GM19467 (cell line): Measurements from ENCODE around the gene ZNF296.

ENCODE experiments used
- ATAC-seq: cut with Tn5 transposase; IDR thresholded peaks from one replicate; pipeline ENCODE4 v1.9.1; 2021; ENCODE audit warnings: mild to moderate bottlenecking, moderate library complexity; ENCODE audit not compliant: unreplicated experiment

Gene ZNF296

DNA sequence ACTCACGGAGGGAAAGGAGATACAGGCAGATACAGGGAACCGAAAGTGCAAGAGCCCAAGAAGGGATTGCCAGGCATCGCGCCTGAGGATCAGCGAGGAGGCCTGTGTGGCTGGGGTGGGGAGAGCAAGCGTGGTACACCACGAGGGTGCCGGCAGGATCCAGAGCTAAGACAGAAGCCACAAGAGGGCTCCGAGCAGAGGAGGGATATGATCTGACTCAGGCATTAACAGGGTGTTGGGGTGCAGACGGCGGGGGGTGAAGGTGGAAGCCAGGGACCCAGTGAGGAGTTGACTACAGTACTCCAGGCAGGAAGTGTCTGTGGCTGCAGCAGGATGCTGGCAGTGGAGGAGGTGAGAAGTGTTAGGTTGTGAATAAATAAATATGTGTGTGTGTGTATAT is 11.3 kb upstream of the ZNF296 start:
- ATAC-seq = no peak

DNA sequence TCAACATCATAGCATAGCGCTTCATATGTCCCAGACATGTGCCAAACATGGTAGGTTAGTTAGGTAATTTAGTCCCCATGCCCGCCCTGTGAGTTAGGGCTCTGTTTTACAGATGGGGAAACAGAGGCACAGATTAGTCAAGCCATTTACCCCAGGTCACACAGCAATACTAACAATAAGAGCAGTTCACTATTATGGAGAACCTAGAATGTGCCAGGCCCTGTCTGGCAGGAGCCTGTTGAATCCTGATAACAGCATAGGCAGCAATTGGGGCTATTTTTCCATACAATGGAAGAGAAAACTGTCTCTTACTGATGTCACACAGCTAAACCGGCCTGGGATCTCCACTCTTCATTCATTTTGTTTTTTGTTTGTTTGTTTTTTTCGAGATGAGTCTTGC is 10.2 kb upstream of the ZNF296 start:
- ATAC-seq = no peak

DNA sequence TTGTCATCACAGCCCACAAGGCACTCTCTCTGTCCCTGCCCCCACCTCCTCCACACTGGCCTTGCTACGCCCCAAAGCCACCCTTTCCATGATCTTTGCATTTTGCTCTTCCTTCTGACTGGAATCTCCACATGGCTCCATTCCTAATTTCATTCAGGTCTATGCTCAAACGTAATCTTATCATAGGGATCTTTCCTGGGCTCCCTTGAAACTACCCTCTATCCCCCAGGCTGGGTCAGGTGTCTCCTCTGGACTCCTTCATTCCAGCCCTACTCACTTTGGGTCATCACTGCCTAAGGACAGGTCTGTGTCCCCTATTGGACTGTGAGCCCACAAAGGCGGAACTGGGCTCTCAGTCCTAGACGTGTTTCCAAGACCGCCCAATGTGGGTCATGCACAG is 5.9 kb upstream of the ZNF296 start:
- no peak for ATAC-seq

DNA sequence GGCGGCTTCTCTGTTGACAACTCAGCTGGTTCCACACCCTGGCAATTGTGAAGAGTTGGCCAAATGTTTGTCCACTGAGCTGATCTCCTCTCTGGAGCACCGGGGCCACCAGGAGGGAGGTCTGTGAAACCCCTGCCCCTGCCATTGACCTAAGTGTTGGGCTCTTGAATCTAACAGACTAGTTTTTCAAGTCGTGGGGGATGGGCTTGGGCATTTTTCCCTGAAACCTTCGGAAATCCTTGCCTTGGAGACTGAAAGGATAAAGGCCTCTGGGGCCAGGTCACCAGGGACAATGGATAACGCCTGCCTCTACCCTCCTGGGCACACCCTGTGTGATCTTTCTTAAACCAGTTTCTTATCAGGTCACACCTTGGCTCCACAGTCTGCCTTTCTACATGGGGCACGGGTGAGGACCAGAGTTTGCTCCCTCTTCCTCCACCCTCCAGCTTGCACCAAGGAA is 3.7 kb upstream of the ZNF296 start:
- no peak for ATAC-seq

DNA sequence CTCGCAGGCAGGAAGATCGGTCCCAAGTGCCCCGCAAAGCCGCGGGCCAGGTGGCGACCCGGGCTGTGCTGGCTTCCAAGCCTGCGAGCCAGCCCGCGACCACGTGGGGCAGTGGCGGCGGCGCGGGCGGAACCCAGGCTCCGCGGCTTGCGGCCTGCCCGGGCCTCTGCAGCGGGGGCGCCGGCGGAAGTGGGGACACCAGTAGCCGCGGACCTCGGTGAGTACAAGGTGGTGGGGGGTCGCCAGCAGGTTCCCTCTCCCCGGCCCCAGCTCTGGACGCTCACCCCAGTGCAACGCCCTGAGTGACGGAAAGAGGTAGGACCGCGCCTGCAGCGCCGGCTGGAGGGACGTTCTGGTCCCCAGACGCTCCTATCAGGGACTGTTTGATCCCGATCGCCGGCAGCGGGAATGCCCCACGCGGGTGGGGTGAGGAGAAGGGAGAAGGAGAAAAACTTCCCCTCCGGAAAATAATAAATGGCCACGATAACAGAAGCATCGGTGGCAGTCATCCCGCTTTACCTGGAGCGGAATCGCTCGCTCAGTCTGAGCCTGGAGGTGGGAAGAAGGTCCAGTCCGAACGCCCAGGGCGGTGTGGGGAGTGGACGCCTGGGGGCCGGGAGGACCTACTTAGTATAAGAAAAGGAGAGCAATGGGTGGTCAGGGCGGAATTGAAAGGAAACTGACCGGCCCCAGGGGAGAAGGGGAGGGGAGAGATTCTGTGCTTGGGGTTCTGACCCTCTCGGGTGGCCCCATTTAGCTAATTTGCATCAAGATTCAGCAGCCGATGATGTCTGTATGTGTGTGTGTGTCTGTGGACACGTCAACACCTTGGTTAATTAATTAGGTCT is 3.0 kb upstream of the ZNF296 start, which contains the start of gene GEMIN7:
Gene GEMIN7 (plus strand): TSS at position 198 of the 848 bp plus-strand sequence. CDS start 10,855 bp downstream, outside the sequence.
- no peak for ATAC-seq

DNA sequence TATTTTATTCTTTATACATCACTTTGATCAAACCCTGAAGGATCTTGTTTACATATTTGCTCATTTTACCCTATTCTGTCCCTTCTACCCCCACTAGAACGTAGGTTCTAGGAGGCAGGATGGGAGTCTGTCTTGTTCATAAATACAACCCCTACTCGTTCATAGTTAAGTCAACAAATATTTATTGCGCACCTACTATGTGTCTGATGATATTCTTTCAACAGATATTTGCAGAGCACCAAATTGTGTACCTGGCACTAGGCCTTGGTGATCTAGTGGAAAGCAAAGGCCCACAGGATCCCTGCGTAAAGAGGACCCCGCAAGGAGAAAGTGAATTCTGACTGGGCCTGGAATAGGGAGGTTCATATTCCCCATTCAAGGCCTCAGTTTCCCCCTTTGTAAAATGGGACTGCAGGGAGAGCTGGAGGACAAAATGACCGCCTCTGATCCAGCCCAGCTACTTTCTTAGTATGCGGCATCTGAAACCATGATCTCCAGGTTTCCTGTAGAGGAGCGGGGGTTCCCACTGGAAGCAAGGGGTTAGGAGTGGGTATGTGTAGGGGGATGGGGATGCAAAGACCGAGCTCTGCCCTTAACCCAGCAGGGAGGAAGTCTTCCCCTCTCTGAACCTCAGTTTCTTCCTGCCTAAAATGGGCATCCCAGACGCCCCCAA is 2.2 kb upstream of the ZNF296 start:
- no peak for ATAC-seq

DNA sequence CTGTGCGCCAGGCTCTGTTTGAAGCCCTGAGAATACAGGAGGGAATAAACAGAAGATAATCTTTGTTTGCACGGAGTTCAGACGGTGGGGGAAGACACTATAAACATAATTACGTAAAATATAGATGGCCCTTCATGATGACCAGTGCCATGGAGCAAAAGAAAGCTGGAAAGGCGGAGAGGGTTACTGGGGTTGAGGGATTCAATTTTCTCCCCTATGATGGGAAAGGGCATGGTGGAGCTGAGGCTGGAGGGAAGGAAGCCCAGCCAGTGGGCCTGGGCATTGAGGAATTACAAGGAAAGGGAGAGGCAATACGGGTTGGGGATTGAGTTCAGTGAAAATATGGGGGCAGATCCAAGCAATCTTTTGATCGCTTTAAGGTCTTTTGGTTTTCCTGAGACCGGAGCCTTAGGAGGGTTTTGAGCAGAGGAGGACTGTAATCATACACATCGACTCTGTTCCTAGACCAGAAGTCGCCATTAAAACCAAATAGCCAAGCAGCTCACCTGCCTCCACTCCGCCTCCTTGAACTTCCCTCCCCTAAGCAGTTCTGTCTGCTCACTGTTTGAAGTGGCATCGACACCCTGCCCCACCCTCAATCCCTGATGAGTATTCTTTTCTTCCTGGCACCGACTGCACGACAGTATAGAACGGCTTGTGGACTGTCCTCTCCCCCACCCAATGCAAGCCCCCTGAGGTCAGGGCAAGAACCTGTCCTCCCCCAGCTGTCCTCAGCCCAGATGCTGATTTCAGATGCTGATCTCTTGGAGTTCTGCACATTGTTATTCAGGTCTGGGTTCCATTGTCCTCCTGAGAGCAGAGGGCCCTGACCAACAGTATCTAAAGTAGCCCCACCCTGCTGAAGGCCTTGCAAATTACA is 813 bp upstream of the ZNF296 start:
- no peak for ATAC-seq

DNA sequence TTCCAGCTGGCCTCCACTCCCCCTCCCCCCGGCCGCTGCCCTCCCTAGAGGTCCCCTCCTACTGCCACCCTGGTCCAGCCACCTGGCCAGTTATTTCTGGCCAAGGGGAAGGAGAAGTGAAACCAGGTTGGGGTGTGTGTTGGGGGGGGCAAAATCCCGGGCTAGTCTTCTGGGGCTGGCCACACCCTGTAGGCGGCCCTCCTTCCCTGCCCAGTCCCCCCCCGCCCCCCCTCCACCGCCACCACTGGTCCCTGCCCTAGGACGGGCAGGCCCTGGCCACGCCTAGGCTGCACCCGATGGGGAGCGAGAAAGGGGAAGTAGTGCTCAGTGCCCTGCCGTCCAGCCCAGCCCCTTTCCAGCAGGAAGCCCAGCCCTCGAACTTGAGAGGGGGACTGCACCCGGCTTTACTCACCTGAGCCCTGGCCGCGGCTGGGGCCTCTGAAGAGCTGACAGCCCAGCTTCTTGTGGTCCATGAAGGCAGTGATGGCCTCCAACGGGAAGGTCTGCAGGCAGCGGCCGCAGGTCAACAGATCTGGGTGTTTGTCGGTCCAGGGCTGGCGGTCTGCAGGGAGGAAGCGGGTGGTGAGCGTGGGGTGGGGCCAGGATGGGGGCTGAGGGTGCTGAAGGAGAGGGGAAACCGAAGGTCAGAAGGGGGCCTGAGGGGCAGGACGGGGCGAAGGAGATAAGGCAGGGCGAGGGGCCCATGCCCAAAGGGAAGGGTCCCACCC is 813 bp downstream of the ZNF296 start:
- ATAC-seq = peak; percentile 48

DNA sequence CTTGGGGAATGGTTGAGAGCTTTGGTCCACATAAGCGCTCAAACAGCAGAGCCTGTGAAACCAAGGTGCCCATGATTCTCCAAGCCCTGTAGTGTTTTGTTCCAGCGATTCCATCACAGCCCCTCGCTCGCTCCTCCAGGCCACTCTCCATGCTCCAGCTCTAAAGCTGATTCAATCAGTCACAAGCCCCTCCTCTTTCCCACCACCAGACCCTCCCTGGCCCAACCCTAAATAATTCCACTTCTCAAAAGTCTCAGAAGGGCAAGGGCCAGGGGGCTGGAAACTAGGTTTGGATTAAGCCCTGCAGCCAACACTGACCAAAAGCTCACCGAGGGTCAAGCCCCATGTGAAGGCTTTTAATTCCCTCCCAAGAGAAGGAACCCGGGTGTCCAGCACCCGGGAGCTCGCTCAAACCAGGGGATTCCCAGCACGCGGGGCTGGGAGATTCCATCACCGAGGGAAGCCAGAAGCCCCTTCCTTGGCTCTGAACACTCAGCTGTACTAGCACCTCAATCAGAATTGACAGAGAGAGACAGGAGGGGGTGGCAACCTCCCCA is 1.5 kb downstream of the ZNF296 start:
- no peak for ATAC-seq

DNA sequence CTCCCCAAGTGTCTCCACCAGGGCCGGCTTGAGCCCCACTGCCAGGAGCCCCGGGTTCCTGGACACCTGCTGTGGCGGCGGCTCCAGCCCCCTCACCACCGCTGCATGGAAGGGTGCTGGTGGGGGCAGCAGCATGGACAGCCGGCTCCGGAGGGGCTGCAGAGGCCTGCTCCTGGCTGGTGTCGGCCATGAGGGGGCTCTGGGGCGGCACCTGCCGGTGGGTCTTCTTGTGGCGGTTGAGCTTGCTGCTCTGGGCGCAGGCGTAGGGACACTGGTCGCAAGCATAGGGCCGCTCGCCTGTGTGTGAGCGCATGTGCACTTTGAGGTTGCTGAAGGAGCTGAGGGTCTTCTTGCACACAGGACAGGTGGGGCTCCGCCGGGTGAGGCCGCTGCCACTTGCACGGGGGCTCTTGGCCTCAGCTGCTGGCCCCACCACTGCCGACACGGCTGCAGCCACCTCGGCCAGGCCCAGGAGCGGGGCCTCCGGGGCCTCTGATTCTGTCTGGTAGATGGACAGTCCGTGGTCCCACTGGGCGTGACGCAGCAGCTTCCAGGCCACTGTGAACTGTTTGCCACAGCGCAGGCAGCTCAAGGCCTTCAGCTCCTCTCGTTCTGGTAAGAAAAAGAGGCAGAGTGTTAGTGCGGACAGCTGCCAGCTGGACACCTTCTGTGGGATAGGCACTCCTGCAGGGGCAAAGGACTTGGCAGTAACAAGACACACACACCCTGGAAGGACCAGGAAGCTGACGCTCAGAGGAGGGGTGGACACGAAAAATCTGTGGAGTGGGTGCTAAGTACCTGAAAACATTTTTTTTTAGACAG is 4.1 kb downstream of the ZNF296 start:
- ATAC-seq = no peak

DNA sequence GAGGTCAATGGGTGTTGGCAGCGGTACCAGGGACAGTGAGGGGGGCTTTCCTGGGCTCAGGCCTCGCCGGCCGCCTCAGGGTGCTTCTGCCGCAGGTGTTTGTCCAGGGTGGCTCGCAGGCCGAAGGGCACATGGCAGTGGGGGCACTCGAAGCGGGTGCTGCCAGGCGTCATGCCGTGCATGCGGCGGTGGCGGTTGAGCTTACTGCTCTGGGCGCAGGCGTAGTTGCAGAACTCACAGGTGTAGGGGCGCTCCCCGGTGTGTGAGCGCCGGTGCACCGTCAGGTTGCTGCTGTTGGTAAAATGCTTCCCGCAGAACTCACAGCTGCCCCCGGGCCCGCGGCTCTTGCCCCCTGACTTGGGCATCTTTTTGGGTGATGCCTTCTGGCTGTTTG is 4.7 kb downstream of the ZNF296 start:
- ATAC-seq = no peak

DNA sequence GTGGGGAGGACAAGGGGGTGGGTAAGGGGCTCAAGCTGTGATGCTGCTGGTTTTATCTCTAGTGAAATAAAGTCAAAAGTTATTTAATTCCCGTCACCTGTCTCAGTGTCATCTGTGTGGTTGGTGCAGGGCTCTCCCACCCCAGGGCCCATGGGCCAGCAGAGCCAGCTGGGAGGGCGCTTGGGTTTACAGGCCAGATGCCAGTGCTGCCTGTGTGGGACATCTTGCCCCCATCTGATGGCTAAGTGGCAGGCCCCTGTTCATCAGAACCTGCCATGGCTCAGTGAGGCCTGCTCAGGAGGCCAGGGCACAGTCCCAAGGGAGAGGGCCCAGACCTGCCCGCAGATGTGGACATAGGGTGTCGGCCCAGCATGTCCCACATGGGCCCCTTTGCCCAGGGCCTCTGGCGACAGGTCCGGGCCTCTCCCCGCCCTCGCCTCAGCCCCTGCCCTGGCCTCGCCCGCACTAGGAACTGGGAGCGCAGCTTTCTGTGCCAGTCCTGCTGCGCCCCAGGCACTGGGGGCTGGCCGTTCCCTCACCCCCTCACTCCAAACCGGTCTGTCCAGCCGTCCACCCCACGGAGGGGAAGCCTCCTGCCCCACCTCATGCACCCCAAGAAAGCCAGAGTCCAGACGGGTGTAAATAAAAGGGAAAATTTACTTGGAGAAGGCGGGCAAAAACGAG is 5.3 kb downstream of the ZNF296 start:
- ATAC-seq = no peak

DNA sequence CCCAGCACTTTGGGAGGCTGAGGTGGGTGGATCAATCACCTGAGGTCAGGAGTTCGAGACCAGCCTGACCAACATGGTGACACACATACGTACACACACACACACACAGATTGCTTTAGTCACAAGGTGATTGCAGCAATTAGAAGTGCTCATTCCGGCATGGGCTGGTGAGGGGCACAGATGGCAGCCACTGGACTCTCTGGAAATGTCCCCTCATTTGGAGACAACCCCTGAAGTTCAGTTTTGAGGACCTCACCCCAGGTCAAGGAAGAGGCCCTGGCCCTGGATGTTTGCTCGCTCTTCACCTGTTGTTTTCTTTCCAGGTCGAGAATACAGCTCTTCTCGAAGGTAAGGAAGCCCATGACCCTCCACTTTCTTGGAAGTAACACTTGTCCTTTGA is 6.1 kb downstream of the ZNF296 start:
- ATAC-seq = no peak

DNA sequence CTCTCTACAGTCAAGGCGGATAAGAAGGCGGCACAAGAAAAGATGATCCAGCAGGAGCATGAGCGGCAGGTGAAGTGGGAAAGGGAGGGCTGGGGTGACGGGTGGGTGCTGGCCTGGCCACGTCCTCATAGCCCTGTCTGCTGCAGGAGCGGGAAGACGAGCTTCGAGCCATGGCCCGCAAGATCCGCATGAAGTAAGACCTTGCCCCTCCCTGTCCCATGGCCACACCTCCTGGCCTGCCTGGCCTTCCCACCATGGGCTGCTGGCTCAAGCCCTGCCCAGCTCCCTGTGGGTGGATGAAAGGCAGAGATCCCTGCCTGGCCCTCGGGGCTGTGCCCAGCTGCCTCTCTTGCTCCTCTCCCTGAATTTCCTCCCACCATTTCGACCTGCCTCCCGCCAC is 7.2 kb downstream of the ZNF296 start:
- ATAC-seq = no peak

DNA sequence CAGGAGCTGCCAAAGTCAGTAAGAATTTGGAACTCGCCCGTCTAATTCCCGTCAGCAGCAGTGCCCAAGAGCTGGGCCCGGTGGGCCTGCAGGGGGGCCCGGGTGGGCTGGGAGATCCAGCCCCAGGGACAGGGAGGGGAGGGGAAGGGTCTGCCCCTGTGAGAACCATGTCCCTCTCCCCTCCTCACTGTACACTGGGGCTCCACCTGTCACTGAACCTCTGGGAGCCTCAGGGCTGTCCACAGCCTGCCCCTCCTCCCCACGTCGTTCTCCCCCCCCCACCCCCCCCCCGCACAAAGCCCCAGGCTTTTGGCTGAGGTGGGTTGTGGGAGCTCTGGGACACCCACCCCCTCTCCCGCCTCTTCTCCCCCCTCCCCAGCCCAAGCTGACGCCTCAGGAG is 8.2 kb downstream of the ZNF296 start:
- ATAC-seq = no peak

DNA sequence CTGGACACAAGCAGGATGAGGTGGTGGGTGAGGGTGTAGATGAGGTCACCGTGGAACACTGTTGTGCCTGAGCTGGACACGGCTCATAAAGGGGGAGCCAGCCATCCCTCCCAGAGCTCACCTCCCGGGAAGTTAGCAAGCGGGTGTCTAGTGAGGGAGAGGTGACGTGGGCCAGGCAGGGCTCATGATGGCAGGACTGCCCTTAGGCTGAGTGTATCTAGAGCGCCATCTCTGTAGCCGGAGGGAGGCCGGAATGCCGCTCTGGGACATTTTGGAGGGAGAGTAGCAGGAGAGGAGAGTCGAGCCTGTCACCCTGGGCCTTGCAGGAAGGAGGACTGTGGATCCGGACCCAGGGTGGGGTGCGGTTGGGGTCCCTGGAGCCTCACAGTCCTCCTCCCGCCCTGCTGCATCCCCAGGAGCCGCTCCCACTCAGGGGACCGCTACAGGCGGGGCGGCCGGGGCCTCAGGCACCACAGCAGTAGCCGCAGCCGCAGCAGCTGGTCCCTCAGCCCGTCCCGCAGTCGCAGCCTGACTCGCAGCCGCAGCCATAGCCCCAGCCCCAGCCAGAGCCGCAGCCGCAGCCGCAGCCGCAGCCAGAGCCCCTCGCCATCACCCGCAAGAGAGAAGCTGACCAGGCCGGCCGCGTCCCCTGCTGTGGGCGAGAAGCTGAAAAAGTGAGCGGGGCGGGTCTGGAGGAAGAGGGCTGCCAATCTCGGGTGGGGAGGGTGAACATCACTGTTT is 9.2 kb downstream of the ZNF296 start:
- ATAC-seq = no peak

DNA sequence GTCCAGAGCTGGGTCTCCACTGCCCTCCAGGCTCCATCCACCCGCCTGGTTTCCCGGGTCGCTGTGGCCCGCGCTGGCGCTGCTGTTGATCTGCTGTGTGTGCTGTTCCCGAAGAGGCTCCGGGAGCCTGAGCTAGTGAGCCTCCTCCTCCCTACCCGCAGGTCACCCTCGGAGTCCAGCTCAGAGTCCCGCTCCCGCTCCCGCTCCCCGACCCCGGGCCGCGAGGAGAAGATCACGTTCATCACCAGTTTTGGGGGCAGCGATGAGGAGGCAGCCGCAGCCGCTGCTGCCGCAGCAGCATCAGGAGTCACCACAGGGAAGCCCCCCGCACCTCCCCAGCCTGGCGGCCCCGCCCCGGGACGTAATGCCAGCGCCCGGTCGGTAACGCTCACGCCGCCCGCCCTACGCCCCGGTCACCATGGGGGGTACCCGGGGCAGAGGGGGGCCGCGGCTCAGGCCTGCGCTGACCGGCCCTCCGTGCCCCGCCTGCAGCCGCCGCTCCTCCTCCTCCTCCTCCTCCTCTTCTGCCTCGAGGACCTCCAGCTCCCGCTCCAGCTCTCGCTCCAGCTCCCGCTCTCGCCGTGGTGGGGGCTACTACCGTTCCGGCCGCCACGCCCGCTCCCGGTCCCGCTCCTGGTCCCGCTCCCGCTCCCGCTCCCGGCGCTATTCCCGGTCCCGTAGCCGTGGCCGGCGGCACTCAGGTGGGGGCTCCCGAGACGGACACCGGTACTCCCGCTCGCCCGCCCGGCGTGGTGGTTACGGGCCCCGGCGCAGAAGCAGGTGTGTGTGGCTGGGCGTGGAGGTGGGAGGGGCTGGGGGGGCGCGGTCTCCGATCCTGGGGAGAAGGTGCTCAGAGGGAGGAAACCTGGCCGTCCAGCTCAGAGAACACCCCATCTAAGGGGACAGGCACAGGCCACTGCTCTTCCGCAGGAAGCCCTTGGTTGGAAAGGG is 12.2 kb downstream of the ZNF296 start:
- no peak for ATAC-seq
